CD14-positive monocyte (primary cell): ENCODE results near the gene GIMAP8. TPM values are rescaled to one million over a fixed set of nuclear protein-coding genes. Genes with fewer than 3 reads are reported as not detected.

Experiments
- DNase-seq, 3 donors: peaks; one replicate each; pipeline ENCODE4 v3.0.0-alpha.2; 2011 to 2022
- H2AFZ ChIP-seq: 2 replicates; pipeline ENCODE4 v1.6.0; 2012; ENCODE audit warnings: mild to moderate bottlenecking, low read depth, low read length, inconsistent platforms; ENCODE audit not compliant: insufficient read depth, poor library complexity, severe bottlenecking
- H3K27ac ChIP-seq, 2 donors: 1 replicate in 1 of 2; 2 replicates in 1 of 2; pipeline ENCODE4 v1.5.1; 2012 to 2013; ENCODE audit warnings: low read length in 2 of 2, control low read depth in 1 of 2, inconsistent platforms in 1 of 2, low read depth in 1 of 2, mild to moderate bottlenecking in 1 of 2
- H3K27me3 ChIP-seq, 2 donors: one replicate each; pipeline versions ENCODE4 v1.6.0 to v1.6.1; 2011 to 2013; ENCODE audit warnings: low read length in 2 of 2; ENCODE audit not compliant: control insufficient read depth in 2 of 2, insufficient read depth in 2 of 2
- H3K36me3 ChIP-seq, 2 donors: replicated peaks in 1 of 2; 1 replicate in 1 of 2; 2 replicates in 1 of 2; pipeline versions ENCODE4 v1.5.1 to v1.6.1; 2012 to 2013; ENCODE audit warnings: low read length in 2 of 2, control low read depth in 1 of 2, inconsistent platforms in 1 of 2, mild to moderate bottlenecking in 1 of 2; ENCODE audit not compliant: insufficient read depth in 2 of 2, control insufficient read depth in 1 of 2
- H3K4me1 ChIP-seq, 2 donors: 1 replicate in 1 of 2; 2 replicates in 1 of 2; pipeline versions ENCODE4 v1.5.1 to v1.6.1; 2012 to 2013; ENCODE audit warnings: low read length in 2 of 2, control low read depth in 1 of 2, inconsistent platforms in 1 of 2, mild to moderate bottlenecking in 1 of 2, moderate library complexity in 1 of 2; ENCODE audit not compliant: insufficient read depth in 2 of 2, control insufficient read depth in 1 of 2
- H3K4me2 ChIP-seq: replicated peaks from 2 replicates; pipeline ENCODE3; 2012; ENCODE audit warnings: low read length, moderate library complexity, mild to moderate bottlenecking; ENCODE audit not compliant: poor library complexity, severe bottlenecking; ENCODE audit errors: extremely low read depth
- H3K4me3 ChIP-seq, 3 experiments: fragments of 200-600 bp in 1 of 3; sonication (generic) in 1 of 3; replicated peaks in 1 of 3; 1 replicate in 2 of 3; 2 replicates in 1 of 3; pipeline ENCODE4 v1.5.1; 2011 to 2013; ENCODE audit warnings: low read length in 3 of 3, mild to moderate bottlenecking in 3 of 3, control low read depth in 2 of 3, low read depth in 2 of 3, inconsistent platforms in 1 of 3, moderate library complexity in 1 of 3
- H3K79me2 ChIP-seq: 2 replicates; pipeline ENCODE4 v1.6.0; 2012; ENCODE audit warnings: mild to moderate bottlenecking, control low read depth, inconsistent platforms, low read length, moderate library complexity; ENCODE audit not compliant: insufficient read depth
- H3K9ac ChIP-seq: 2 replicates; pipeline ENCODE4 v1.6.0; 2017; ENCODE audit warnings: low read length, mild to moderate bottlenecking; ENCODE audit not compliant: insufficient read depth, poor library complexity, severe bottlenecking
- H3K9me3 ChIP-seq, 2 donors: replicated peaks in 1 of 2; 1 replicate in 1 of 2; 2 replicates in 1 of 2; pipeline versions ENCODE4 v1.5.1 to v1.6.1; 2012 to 2013; ENCODE audit warnings: low read length in 2 of 2, control low read depth in 1 of 2; ENCODE audit not compliant: control insufficient read depth in 1 of 2, insufficient read depth in 1 of 2
- H4K20me1 ChIP-seq: 2 replicates; pipeline ENCODE4 v1.6.0; 2012; ENCODE audit warnings: mild to moderate bottlenecking, low read length, control low read depth, moderate library complexity; ENCODE audit not compliant: insufficient read depth
- H3K27ac Mint-ChIP-seq, 7 donors: one replicate each; pipeline ENCODE4 v1.8.0; 2020; ENCODE audit warnings: mild to moderate bottlenecking in 7 of 7, mixed read lengths in 7 of 7, moderate library complexity in 6 of 7, inconsistent platforms in 2 of 7
- H3K27me3 Mint-ChIP-seq, 3 donors: one replicate each; pipeline ENCODE4 v1.8.0; 2021 to 2022; ENCODE audit warnings: low read depth in 3 of 3, mild to moderate bottlenecking in 3 of 3, mixed read lengths in 3 of 3, moderate library complexity in 3 of 3, inconsistent platforms in 1 of 3
- H3K36me3 Mint-ChIP-seq, 2 donors: one replicate each; pipeline ENCODE4 v1.8.0; 2020; ENCODE audit warnings: mixed read lengths in 2 of 2, inconsistent platforms in 1 of 2, mild to moderate bottlenecking in 1 of 2
- H3K4me1 Mint-ChIP-seq: one replicate; pipeline ENCODE4 v1.8.0; 2020; ENCODE audit warnings: mild to moderate bottlenecking, mixed read lengths
- H3K4me3 Mint-ChIP-seq, 2 donors: one replicate each; pipeline ENCODE4 v1.8.0; 2020; ENCODE audit warnings: mild to moderate bottlenecking in 2 of 2, mixed read lengths in 2 of 2, moderate library complexity in 1 of 2
- H3K9me3 Mint-ChIP-seq, 7 donors: one replicate each; pipeline ENCODE4 v1.8.0; 2020 to 2022; ENCODE audit warnings: mixed read lengths in 7 of 7, mild to moderate bottlenecking in 6 of 7, moderate library complexity in 6 of 7, inconsistent platforms in 2 of 7
- CTCF ChIP-seq: fragments of 200-600 bp; IDR thresholded peaks from one replicate; pipeline ENCODE4 v1.8.0; 2022; ENCODE audit warnings: antibody characterized with exemption, mild to moderate bottlenecking
- WGBS: methylation state at CpG from one replicate; pipeline ENCODE4 v1.1.5; 2013; ENCODE audit warnings: missing lambda C conversion rate; ENCODE audit not compliant: insufficient coverage; 5-methylcytosine and 5-hydroxymethylcytosine counted together
- intact Hi-C, 2 donors: fragments of 100-400 bp; cut with micrococcal nuclease; formaldehyde crosslinking; loops; one replicate each; pipeline versions ENCODE4 v1.15.0 to v1.15.1; 2023
- polyA plus RNA-seq, 3 donors: library from polyadenylated mRNA; depleted of rRNA in 1 of 3; unstranded in 2 of 3; stranded (reverse) in 1 of 3; fragments of 300-500 nt in 2 of 3; fragments of >200 nt in 1 of 3; fragmentation: Illumina TruSeq in 2 of 3; gene quantifications; 1 replicate in 2 of 3; 2 replicates in 1 of 3; pipeline ENCODE4 v1.2.3, GENCODE V29; 2012 to 2021

Gene GIMAP8
- polyA plus RNA-seq, 3 donors: 12.0 to 26.8 (median 22.5) TPM

GRCh38 chr7:150411606-150412005, 38.8 kb upstream of the GIMAP8 start:
- Mint-ChIP-seq H3K4me3 (no peak overlapping the region), H3K36me3 (peaks cover 0 to 15% of the 10 kb centered on the region in 2 donors), H3K9me3 (peaks cover 0 to 1% (median 0%) of the 10 kb centered on the region in 7 donors), H3K27ac (no peak overlapping the region), H3K27me3 (peaks cover 1 to 9% (median 3%) of the 10 kb centered on the region in 3 donors), H3K4me1 (peaks cover 9% of the 10 kb centered on the region)
- H2AFZ ChIP-seq: no peak overlapping the region
- H3K9ac ChIP-seq: no peak overlapping the region
- intact Hi-C loops: no loop called here
- H3K4me2 ChIP-seq: no peak overlapping the region
- no peak overlapping the region for H3K27ac ChIP-seq
- no peaks in the 10 kb centered on the region for H3K27me3 ChIP-seq
- no peaks in the 10 kb centered on the region for H4K20me1 ChIP-seq
- H3K36me3 ChIP-seq: no peaks in the 10 kb centered on the region
- no peak for DNase-seq
- no peaks in the 10 kb centered on the region for H3K79me2 ChIP-seq
- H3K4me1 ChIP-seq: peaks cover 6 to 7% of the 10 kb centered on the region in 2 donors
- WGBS: 92% methylated on average over 9 of the region's 11 CpGs
- TF ChIP-seq CTCF: no peak
- H3K9me3 ChIP-seq: no peaks in the 10 kb centered on the region
- no peak overlapping the region for H3K4me3 ChIP-seq

DNA sequence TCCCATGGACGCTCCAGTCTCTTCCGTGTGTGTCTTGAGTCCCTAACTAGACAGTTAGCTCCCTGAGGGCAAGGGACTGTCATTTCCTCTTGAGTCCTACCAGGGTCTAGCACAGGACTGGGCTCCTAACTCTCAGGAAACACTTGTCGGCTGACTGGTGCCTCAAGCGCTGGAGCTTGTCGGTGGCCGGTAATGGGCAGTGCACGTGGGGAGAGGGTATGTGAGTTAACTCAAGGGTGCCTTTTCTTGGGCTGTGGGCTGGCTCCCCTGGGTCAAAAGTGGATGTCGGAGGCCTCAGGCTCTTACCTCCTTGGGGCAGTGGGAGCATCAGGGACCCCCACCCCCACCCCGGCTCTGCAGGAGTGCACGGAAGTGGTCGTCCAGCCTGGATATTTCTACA, 38.4 kb upstream of the GIMAP8 start:
- Histone ChIP-seq H3K27ac (no peak overlapping the region), H3K4me3 (no peak overlapping the region), H3K9ac (no peak overlapping the region), H3K27me3 (no peaks in the 10 kb centered on the region), H3K79me2 (no peaks in the 10 kb centered on the region), H4K20me1 (no peaks in the 10 kb centered on the region), H3K36me3 (no peaks in the 10 kb centered on the region), H2AFZ (no peak overlapping the region), H3K9me3 (no peaks in the 10 kb centered on the region), H3K4me2 (no peak overlapping the region), H3K4me1 (peaks cover 2 to 3% of the 10 kb centered on the region in 2 donors)
- H3K9me3 Mint-ChIP-seq: peaks cover 0 to 1% (median 0%) of the 10 kb centered on the region in 7 donors
- no peak for DNase-seq
- TF ChIP-seq CTCF: no peak
- H3K4me1 Mint-ChIP-seq: peaks cover 5% of the 10 kb centered on the region
- no peak overlapping the region for H3K27ac Mint-ChIP-seq
- H3K27me3 Mint-ChIP-seq: peaks cover 1 to 9% (median 3%) of the 10 kb centered on the region in 3 donors
- H3K4me3 Mint-ChIP-seq: no peak overlapping the region
- 93% methylated on average over 6 of the region's 11 CpGs for WGBS
- intact Hi-C loops: no loop called here
- peaks cover 0 to 15% of the 10 kb centered on the region in 2 donors for H3K36me3 Mint-ChIP-seq
